A673 (cell line): ENCODE results near the gene MED12L. TPM values are rescaled to one million over a fixed set of nuclear protein-coding genes. Genes with fewer than 3 reads are reported as not detected.

Experiments used
- BruUV-seq: library from RNA; stranded (reverse); fragments of 400-500 nt; replicated peaks from 2 replicates; lab custom pipeline; 2021; lab: Mats Ljungman, UMichigan
- CTCF ChIA-PET: fragments of 300-600 bp; sonication (Branson Sonifier 250); formaldehyde crosslinking; loops from one replicate; lab custom pipeline; 2022; ENCODE audit warnings: antibody characterized with exemption; lab: Charles Lee
- POLR2A ChIA-PET: fragments of 300-600 bp; sonication (Branson Sonifier 250); formaldehyde crosslinking; loops from one replicate; lab custom pipeline; 2022; ENCODE audit warnings: antibody characterized with exemption; ENCODE audit not compliant: low non-redundant PET; lab: Charles Lee
- DNase-seq: peaks from one replicate; pipeline ENCODE4 v3.0.0-alpha.2; 2015; ENCODE audit warnings: low spot score
- H3K27ac ChIP-seq: fragments of 200-600 bp; sonication (generic); 2 replicates; pipeline ENCODE4 v1.5.1; 2016; ENCODE audit warnings: mixed run types, low read depth, mild to moderate bottlenecking, mixed read lengths, antibody characterized with exemption, low read length; ENCODE audit not compliant: poor library complexity, severe bottlenecking
- H3K27me3 ChIP-seq: fragments of 200-600 bp; sonication (generic); replicated peaks from 2 replicates; pipeline ENCODE4 v1.6.1; 2017; ENCODE audit warnings: mixed run types, low read depth, mild to moderate bottlenecking, mixed read lengths, antibody characterized with exemption, low read length; ENCODE audit not compliant: insufficient read depth, poor library complexity
- H3K36me3 ChIP-seq: fragments of 200-600 bp; sonication (generic); 2 replicates; pipeline ENCODE4 v1.6.1; 2016; ENCODE audit warnings: mixed run types, mild to moderate bottlenecking, mixed read lengths, antibody characterized with exemption, low read length; ENCODE audit not compliant: insufficient read depth, poor library complexity, severe bottlenecking
- H3K4me1 ChIP-seq: fragments of 200-600 bp; sonication (generic); 2 replicates; pipeline ENCODE4 v1.6.1; 2017; ENCODE audit warnings: mixed run types, mild to moderate bottlenecking, mixed read lengths, antibody characterized with exemption, low read length; ENCODE audit not compliant: insufficient read depth, poor library complexity, severe bottlenecking
- H3K4me3 ChIP-seq: fragments of 200-600 bp; sonication (generic); 2 replicates; pipeline ENCODE4 v1.5.1; 2016; ENCODE audit warnings: low read depth, mixed run types, mild to moderate bottlenecking, mixed read lengths, low read length; ENCODE audit not compliant: poor library complexity, severe bottlenecking
- H3K9me3 ChIP-seq: fragments of 200-600 bp; sonication (generic); 2 replicates; pipeline ENCODE4 v1.6.1; 2016; ENCODE audit warnings: mixed run types, low read depth, mild to moderate bottlenecking, mixed read lengths, antibody characterized with exemption, low read length; ENCODE audit not compliant: poor library complexity, severe bottlenecking
- CTCF ChIP-seq: fragments of 300-800, 200-600 bp; sonication (generic); conservative IDR thresholded peaks from 2 replicates; pipeline ENCODE4 v1.5.1; 2017; ENCODE audit warnings: low read depth, mild to moderate bottlenecking, antibody characterized with exemption, low read length, moderate library complexity, mixed read lengths
- EZH2 ChIP-seq: fragments of 200-600 bp; sonication (generic); IDR thresholded peaks from 2 replicates; pipeline ENCODE4 v1.6.1; 2017; ENCODE audit warnings: borderline replicate concordance, low read depth, mild to moderate bottlenecking, mixed read lengths, antibody characterized with exemption, low read length; ENCODE audit not compliant: poor library complexity, severe bottlenecking
- intact Hi-C: fragments of 100-400 bp; cut with micrococcal nuclease; formaldehyde crosslinking; loops from one replicate; pipeline ENCODE4 v1.10.0; 2022; ENCODE audit not compliant: unreplicated experiment
- total RNA-seq: library from RNA; stranded (reverse); gene quantifications from 2 replicates; pipeline ENCODE4 v1.2.3, GENCODE V29; 2021

Gene MED12L
- total RNA-seq, 1 experiment from 2014 or later = 0.71 TPM

DNA sequence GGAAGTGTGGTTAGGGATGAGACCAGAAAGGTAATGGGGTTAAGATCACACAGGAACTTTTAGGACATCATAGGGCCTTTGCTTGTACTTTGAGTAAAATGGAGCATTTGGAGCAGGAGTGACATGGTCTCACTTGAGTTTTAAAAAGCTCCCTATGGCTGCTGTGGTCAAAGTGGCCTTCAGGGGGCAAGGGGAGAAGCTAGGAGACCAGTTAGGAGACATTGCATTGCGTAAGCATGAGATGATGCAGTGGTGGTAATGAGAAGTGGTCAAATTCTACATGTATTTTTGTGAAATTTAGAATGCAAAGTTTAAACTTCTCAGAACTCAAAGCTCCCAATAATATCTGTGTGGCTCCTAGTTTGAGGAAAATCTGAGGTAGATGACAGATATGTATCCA lies 27.9 kb downstream of the MED12L start:
- no peaks in the 10 kb centered on the region for H3K4me1 ChIP-seq
- ChIA-PET POLR2A (no interaction called here), CTCF (no interaction called here)
- TF ChIP-seq EZH2 (no peak), CTCF (no peak)
- no peak overlapping the region for H3K27ac ChIP-seq
- BruUV-seq = no TSS peak
- intact Hi-C loops = no loop called here
- no peaks in the 10 kb centered on the region for H3K9me3 ChIP-seq
- no peak for DNase-seq
- H3K27me3 ChIP-seq = no peaks in the 10 kb centered on the region
- no peak overlapping the region for H3K4me3 ChIP-seq
- no peaks in the 10 kb centered on the region for H3K36me3 ChIP-seq

DNA sequence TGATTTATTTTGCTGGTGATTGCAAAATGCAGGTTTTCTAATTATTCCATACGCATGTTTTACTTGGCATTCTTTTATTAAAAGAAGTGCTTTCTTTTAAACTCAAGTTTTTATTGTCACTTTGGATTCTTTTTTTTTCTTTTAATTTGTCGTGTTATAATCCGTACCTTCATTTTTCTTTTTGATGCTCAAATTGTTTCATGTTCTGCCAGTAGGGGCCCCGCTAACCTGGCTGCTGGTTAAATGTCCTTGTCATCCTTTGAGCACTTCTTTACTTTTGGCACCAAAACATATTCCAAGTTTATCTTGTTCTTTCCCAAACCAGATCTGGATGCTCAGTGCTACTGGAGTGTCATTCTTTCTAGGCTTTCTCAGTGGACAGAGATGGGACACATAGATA lies 31.6 kb downstream of the MED12L start:
- no TSS peak for BruUV-seq
- Histone ChIP-seq H3K27ac (no peak overlapping the region), H3K9me3 (no peaks in the 10 kb centered on the region), H3K4me1 (no peaks in the 10 kb centered on the region), H3K36me3 (no peaks in the 10 kb centered on the region), H3K27me3 (no peaks in the 10 kb centered on the region), H3K4me3 (no peak overlapping the region)
- intact Hi-C loops = no loop called here
- TF ChIP-seq CTCF (peak; percentile 22; the same call in 1 of the 2 replicates), EZH2 (no peak)
- CTCF ChIA-PET = no interaction called here
- no peak for DNase-seq
- POLR2A ChIA-PET = no interaction called here

DNA sequence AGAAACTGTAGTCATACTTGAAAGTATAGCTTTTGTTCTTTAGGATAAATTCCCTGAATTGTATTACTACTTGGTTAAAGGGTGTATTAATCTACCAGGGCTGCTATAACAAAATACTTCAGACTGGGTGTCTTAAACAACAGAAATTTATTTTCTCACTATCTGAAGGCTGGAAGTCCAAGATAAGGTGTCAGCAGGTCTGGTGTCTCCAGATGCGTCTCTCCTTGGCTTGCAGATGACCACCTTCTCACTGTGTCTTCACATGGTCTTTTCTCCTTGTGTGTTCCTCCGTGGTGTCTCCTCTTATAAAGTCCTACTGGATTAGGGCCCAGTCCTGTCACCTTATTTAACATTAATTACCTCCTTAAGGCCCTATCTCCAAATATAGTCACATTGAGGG lies 33.7 kb downstream of the MED12L start:
- no peaks in the 10 kb centered on the region for H3K36me3 ChIP-seq
- TF ChIP-seq EZH2 (no peak), CTCF (no peak)
- BruUV-seq = no TSS peak
- H3K4me3 ChIP-seq = no peak overlapping the region
- POLR2A ChIA-PET = no interaction called here
- H3K9me3 ChIP-seq = no peaks in the 10 kb centered on the region
- CTCF ChIA-PET = no interaction called here
- intact Hi-C loops = no loop called here
- no peaks in the 10 kb centered on the region for H3K4me1 ChIP-seq
- DNase-seq = no peak
- no peak overlapping the region for H3K27ac ChIP-seq
- no peaks in the 10 kb centered on the region for H3K27me3 ChIP-seq
